GM19193 (cell line): Measurements from ENCODE around the gene EFHC1.

Experiments
- POLR2A ChIP-seq: IDR thresholded peaks from 4 replicates; pipeline ENCODE4 v1.6.1; 2011; ENCODE audit not compliant: insufficient read depth, insufficient read length; ENCODE audit errors: extremely low read depth

EFHC1 gene

DNA sequence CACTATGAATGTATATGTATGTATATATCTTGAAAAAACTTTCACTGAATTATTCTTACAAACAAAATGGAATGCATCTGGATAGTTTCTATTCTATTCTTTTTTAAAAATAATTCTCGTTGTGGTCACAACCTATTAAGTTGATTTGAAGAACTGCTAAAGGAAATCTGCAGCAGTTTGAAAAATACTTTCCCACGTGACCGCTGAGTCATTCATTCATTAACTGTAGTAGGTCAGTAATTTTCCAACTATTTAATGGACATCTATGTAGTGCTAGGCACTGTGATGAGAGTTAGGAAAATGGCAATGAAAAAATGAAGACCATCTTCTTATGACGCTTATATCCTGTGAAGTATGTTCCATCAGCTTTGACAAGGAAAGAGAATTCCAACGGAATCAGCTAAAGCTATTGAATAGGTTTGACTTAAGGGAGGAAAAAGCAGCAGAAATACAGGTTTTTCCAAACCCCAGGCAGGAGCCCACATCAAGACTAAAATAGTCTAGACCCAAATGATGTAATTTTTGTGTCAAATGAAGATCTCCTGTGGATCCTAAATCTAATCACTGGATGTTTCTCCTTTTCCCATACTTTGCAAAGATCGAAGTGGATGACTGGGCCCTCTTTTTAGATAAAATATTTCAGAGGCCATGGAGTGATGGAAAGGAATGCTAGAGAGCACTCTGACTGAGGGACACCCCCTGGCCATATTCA, 4.1 kb upstream of the EFHC1 start:
- no peak for TF ChIP-seq POLR2A

- TF ChIP-seq POLR2A, result no peak
These were observed 3.5 kb upstream of the EFHC1 start for GRCh38 chr6:52416629-52417151.

DNA sequence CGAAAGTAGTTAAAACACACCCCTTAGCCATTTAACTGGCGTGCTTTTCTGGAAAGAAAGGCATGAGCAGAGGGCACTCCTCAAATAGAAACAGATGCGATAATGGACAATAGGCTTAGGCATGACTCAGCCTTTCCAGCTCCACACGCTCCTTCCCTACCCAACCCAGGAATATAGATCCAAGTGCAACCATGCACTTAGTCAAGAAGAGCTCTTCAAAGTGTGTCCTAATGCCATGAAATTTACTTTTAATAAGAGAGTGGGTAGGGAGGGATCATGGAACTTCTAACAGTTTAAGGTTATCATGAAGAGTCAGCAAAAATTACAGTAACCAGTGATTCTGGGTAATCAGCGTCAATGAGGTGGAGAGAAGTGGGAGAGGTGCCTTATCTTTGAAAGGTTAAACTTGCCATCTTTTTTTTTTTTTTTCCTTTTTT, 2.4 kb upstream of the EFHC1 start:
- no peak for TF ChIP-seq POLR2A

GRCh38 chr6:52418606-52419005, 1.5 kb upstream of the EFHC1 start:
- TF ChIP-seq POLR2A, result no peak

DNA sequence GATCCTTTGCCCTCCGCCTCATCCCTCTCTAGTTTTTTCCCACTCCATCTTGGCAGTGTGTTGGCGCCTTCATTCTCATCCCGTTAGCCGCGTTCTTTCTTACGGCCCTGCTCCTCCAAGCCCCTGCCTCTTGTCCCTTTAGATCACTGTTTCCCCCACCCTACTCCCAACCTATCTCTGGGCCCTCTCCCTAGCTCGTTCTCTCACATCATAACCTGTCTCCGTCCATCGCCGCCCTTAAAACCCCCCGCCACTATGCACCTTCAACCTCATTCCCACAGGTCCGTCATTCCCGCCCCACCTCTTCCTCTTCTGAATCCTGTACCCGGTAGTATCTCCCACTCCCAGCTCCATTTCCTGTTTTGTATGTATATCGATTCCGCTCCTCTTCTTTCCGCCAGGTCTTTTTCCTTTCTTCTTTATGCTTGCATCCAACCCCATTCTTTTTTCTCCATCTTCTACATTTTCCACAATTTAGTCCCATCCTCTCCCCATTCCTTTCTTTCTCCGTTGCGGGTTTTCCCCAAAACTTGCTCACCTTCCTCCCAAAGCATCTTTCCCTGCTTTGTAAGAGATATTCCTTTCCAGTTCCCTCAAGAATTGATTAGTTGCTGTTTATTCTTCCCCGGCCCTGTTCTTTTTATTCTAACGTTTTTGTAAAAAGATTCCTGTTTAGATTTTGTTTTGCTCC, 671 bp downstream of the EFHC1 start:
- TF ChIP-seq POLR2A, result no peak

- no peak for TF ChIP-seq POLR2A
These were observed 2.0 kb downstream of the EFHC1 start for GRCh38 chr6:52422156-52422555.

GRCh38 chr6:52423448-52423847, 3.3 kb downstream of the EFHC1 start:
- no peak for TF ChIP-seq POLR2A

- no peak for TF ChIP-seq POLR2A
These were observed 3.8 kb downstream of the EFHC1 start for GRCh38 chr6:52423971-52424381.

DNA sequence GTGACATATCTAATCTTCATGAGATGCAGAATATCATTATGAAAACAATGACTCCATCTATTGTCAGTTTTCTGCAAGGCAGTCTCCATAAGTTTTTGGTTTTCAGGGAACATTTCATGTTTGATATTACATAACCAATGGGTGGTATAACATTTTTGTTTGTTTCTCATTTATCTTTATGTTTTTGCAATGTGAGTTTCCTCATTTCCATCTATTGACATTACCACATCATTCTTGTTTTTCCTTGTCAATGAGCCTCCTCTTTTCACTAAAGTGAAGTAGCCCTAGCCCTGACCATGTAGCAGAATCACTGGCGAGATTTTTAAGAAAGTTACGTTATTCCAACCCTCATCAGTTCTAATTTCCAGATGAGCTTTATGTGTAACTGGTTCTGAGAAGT, 4.4 kb downstream of the EFHC1 start:
- no peak for TF ChIP-seq POLR2A

- TF ChIP-seq POLR2A, result no peak
These were observed 6.5 kb downstream of the EFHC1 start for GRCh38 chr6:52426667-52427066.

DNA sequence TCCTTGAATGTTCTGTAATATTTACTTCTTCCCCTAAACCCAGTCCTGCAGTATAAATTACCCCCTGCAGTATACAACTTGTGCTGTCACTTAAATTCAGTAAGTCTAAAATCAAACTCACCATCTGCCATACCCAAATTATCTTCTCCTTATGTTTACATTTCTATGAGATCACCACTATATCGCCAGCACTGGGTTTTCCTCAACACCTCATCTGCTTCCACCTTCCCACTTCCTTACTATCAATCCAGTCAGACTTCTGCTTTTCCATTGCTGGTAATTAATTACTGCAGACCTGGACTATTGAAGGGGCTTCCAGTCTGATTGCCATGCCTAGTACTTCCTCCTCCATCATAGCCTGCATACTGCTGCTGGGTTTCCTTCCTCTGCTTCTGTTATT, 15.2 kb downstream of the EFHC1 start:
- TF ChIP-seq POLR2A, result no peak

DNA sequence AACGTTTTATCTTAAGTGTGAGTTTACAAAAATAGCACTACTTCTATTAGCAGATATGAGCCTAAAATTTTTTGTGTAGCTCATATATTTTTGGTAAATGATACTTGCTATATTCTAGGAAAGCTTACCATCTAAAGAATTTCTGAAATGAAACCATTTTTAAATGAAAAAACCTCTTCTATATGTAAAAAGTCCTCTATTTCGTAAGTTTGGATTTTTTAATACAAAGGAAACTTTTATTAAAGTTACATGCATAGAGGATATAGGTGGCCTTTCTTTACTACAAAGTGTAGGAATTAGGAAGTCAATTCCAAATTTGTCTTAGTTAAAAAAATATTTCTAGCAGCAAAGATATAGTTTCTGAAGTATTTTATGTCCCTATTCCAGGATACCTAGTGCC, 18.8 kb downstream of the EFHC1 start:
- TF ChIP-seq POLR2A, result no peak

- TF ChIP-seq POLR2A, result no peak
These were observed 34.4 kb downstream of the EFHC1 start for GRCh38 chr6:52454556-52454955.

DNA sequence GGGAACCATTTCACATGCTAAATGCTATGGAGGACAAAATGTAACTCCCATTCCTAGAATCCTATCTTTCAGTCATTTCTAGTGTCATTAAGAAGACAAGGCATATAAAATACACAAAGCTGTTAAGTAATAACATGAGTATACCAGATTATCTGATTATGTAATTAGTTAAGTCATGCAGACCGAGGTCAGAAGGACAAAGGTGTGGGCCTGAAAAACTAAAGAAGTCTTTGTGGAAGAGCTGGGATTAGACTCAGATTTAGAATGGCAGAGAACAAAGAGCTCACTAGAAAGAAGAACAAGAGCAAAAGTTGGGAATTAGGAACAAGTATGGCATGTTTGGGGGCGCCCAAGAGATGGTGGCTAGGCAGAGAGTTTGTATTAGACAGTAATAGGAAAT, 37.0 kb downstream of the EFHC1 start:
- no peak for TF ChIP-seq POLR2A

DNA sequence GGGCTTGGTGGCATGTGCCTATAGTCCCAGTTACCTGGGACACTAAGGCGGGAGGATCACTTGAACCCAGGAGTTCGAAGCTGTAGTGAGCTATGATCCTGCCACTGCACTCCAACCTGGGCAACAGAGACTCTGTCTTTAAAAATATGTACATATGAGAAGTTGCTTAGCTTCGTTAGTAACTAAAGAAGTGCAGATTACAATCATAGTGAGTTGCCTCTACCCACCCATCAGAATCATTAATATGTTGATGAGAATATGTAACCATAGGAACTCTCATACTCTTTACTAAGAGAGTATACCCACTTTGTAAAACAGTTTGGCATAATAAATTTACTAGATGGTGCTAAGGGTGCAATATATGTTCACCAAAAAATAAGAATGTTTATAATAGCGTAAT, 54.0 kb downstream of the EFHC1 start:
- no peak for TF ChIP-seq POLR2A

DNA sequence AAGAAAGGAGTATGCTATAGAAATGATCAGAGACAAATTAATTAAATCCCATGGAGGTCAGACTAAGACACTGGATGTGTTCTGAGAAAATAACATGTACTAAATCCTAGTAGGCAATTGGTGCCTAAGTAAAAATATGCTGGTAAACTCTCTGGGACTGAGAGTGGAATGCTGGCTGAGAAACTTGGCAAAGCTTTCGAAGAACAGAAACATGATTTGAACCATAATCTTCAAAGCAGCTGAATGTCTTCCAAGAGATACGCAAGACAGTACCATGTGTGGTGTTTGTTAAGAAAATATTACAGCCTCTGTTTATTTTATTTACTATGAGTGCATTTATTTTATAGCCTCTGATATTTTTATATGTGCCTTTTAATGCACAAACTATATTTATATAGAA, 55.2 kb downstream of the EFHC1 start:
- TF ChIP-seq POLR2A, result no peak
